ENCODE data around the gene CAGE1. TPM values are rescaled to one million over a fixed set of nuclear protein-coding genes. Genes with fewer than 3 reads are reported as not detected.

The CAGE1 gene
- total RNA-seq, 1 donor from 2014 or later, result not detected

- Mint-ChIP-seq H3K4me3 (ENCODE audit: unreplicated experiment) (no peak overlapping the region), H3K27ac (ENCODE audit: unreplicated experiment) (peak overlapping the region; percentile 30), H3K36me3 (ENCODE audit: low read depth) (peaks cover 27% of the 10 kb centered on the region), H3K4me1 (ENCODE audit: low read depth) (peaks cover 40% of the 10 kb centered on the region), H3K27me3 (ENCODE audit: low read depth) (no peaks in the 10 kb centered on the region), H3K9me3 (ENCODE audit: low read depth) (no peaks in the 10 kb centered on the region)
- no peak for TF ChIP-seq CTCF (IDR thresholded peaks at IDR 0.05)
- no peak for DNase-seq (ENCODE audit: low spot score)
Measured at GRCh38 chr6:7417684-7418083, 28.1 kb upstream of the CAGE1 start.

DNA sequence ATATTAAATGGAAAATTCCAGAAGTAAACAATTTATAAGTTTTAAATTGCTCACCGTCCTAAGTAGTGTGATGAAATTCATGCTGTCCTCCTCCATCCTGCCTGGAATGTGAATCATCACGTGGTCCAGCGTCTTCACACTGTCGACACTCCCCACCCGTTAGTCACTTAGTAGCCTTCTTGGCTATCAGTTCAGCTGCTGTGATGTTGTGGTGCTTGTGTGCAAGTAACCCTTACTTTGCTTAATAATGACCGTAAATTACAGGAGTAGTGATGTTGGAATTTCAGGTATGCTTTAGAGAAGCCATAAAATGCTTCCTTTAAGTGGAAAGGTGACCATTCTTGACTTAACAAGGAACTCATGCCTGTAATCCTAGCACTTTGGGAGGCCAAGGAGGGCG, 25.3 kb upstream of the CAGE1 start:
- no peak overlapping the region for H3K27ac Mint-ChIP-seq (ENCODE audit: unreplicated experiment)
- H3K4me3 Mint-ChIP-seq (ENCODE audit: unreplicated experiment), result no peak overlapping the region
- H3K4me1 Mint-ChIP-seq (ENCODE audit: low read depth), result peaks cover 41% of the 10 kb centered on the region
- DNase-seq (ENCODE audit: low spot score), result no peak
- H3K27me3 Mint-ChIP-seq (ENCODE audit: low read depth), result no peaks in the 10 kb centered on the region
- H3K9me3 Mint-ChIP-seq (ENCODE audit: low read depth), result no peaks in the 10 kb centered on the region
- no peak for TF ChIP-seq CTCF (IDR thresholded peaks at IDR 0.05)
- H3K36me3 Mint-ChIP-seq (ENCODE audit: low read depth), result peaks cover 39% of the 10 kb centered on the region

GRCh38 chr6:7413151-7413823, 23.7 kb upstream of the CAGE1 start:
- DNase-seq (ENCODE audit: low spot score), result no peak
- Mint-ChIP-seq H3K27ac (ENCODE audit: unreplicated experiment) (peak overlapping the region; percentile 3), H3K4me3 (ENCODE audit: unreplicated experiment) (no peak overlapping the region), H3K9me3 (ENCODE audit: low read depth) (no peaks in the 10 kb centered on the region), H3K4me1 (ENCODE audit: low read depth) (peaks cover 32% of the 10 kb centered on the region), H3K27me3 (ENCODE audit: low read depth) (no peaks in the 10 kb centered on the region), H3K36me3 (ENCODE audit: low read depth) (peaks cover 36% of the 10 kb centered on the region)
- no peak for TF ChIP-seq CTCF (IDR thresholded peaks at IDR 0.05)

- Mint-ChIP-seq H3K36me3 (ENCODE audit: low read depth) (peaks cover 38% of the 10 kb centered on the region), H3K4me3 (ENCODE audit: unreplicated experiment) (no peak overlapping the region), H3K9me3 (ENCODE audit: low read depth) (no peaks in the 10 kb centered on the region), H3K27me3 (ENCODE audit: low read depth) (no peaks in the 10 kb centered on the region), H3K27ac (ENCODE audit: unreplicated experiment) (no peak overlapping the region), H3K4me1 (ENCODE audit: low read depth) (peaks cover 22% of the 10 kb centered on the region)
- DNase-seq (ENCODE audit: low spot score), result no peak
- no peak for TF ChIP-seq CTCF (IDR thresholded peaks at IDR 0.05)
Measured at GRCh38 chr6:7411328-7411727, 21.8 kb upstream of the CAGE1 start.

- H3K4me3 Mint-ChIP-seq (ENCODE audit: unreplicated experiment), result no peak overlapping the region
- no peak overlapping the region for H3K27ac Mint-ChIP-seq (ENCODE audit: unreplicated experiment)
- no peak for DNase-seq (ENCODE audit: low spot score)
- no peaks in the 10 kb centered on the region for H3K9me3 Mint-ChIP-seq (ENCODE audit: low read depth)
- TF ChIP-seq CTCF (IDR thresholded peaks at IDR 0.05), result no peak
- peaks cover 39% of the 10 kb centered on the region for H3K36me3 Mint-ChIP-seq (ENCODE audit: low read depth)
- no peaks in the 10 kb centered on the region for H3K27me3 Mint-ChIP-seq (ENCODE audit: low read depth)
- H3K4me1 Mint-ChIP-seq (ENCODE audit: low read depth), result peaks cover 22% of the 10 kb centered on the region
Measured at GRCh38 chr6:7410851-7411250, 21.3 kb upstream of the CAGE1 start.
